ENCODE data around the gene ZNF224. TPM values are rescaled to one million over a fixed set of nuclear protein-coding genes. Genes with fewer than 3 reads are reported as not detected.
"Not testable (repeated sequence)": the region's sequence is repeated elsewhere in the genome, so short reads cannot be mapped to it uniquely, and the experiment has no call there.

The ZNF224 gene
- total RNA-seq, 4 donors from 2014 or later = 10.4 to 36.9 (median 17.5) TPM

- ATAC-seq (ENCODE audit: low FRiP score) (no peak), DNase-seq (ENCODE audit: low spot score) (no peak)
- TF ChIP-seq CTCF (IDR thresholded peaks at IDR 0.05) = no peak
These were observed 13.6 kb downstream of the ZNF224 start for GRCh38 chr19:44107751-44108150.

GRCh38 chr19:44109458-44109857, 15.3 kb downstream of the ZNF224 start:
- DNase-seq (ENCODE audit: low spot score) = no peak
- TF ChIP-seq CTCF (IDR thresholded peaks at IDR 0.05) = no peak
- no peak for ATAC-seq (ENCODE audit: low FRiP score)

- ATAC-seq (ENCODE audit: low FRiP score) = no peak
- no peak for TF ChIP-seq CTCF (IDR thresholded peaks at IDR 0.05)
- no peak for DNase-seq (ENCODE audit: low spot score)
These were observed 17.8 kb downstream of the ZNF224 start for GRCh38 chr19:44111910-44112463.

GRCh38 chr19:44112802-44113137, 18.6 kb downstream of the ZNF224 start:
- TF ChIP-seq CTCF (IDR thresholded peaks at IDR 0.05) = no peak
- ATAC-seq (ENCODE audit: low FRiP score) (peak; percentile 20), DNase-seq (ENCODE audit: low spot score) (no peak)

GRCh38 chr19:44113138-44113783, 19.1 kb downstream of the ZNF224 start, which contains the start of gene ZNF225:
TSS of gene ZNF225 (plus strand) at chr19:44113399. CDS start at chr19:44115828, 2,429 bp downstream.
- ATAC-seq (ENCODE audit: low FRiP score) (peak; percentile 100), DNase-seq (ENCODE audit: low spot score) (peak; percentile 75)
- TF ChIP-seq CTCF (IDR thresholded peaks at IDR 0.05) = no peak

- ATAC-seq (ENCODE audit: low FRiP score) (no peak), DNase-seq (ENCODE audit: low spot score) (no peak)
- no peak for TF ChIP-seq CTCF (IDR thresholded peaks at IDR 0.05)
These were observed 19.7 kb downstream of the ZNF224 start for GRCh38 chr19:44113784-44114390.

GRCh38 chr19:44121162-44121561, 27.0 kb downstream of the ZNF224 start:
- ATAC-seq (ENCODE audit: low FRiP score); DNase-seq (ENCODE audit: low spot score): not testable (repeated sequence)

All from omental fat pad (tissue), 4 donors.